Right ventricle myocardium inferior (tissue), 1 donor: ENCODE results near the gene TP53BP2. TPM values are rescaled to one million over a fixed set of nuclear protein-coding genes. Genes with fewer than 3 reads are reported as not detected.
"Not testable (repeated sequence)": the region's sequence is repeated elsewhere in the genome, so short reads cannot be mapped to it uniquely, and the experiment has no call there.

Experiments
- ATAC-seq: fragments of 200-7000 bp; cut with Tn5 transposase; one replicate; pipeline ENCODE4 v1.9.1; 2020; ENCODE audit warnings: mild to moderate bottlenecking, moderate library complexity
- DNase-seq: peaks from one replicate; pipeline ENCODE4 v3.0.0; 2021; ENCODE audit errors: missing footprints
- intact Hi-C: fragments of 100-400 bp; cut with DNase I; formaldehyde crosslinking; loops from one replicate; pipeline ENCODE4 v1.11.0; 2022
- total RNA-seq: library from RNA; stranded (reverse); fragmentation: NEBNext Ultra II Directional; extraction: Animal tissue kit (Norgen Biotek cat#: 25700); gene quantifications from one replicate; pipeline ENCODE4 v1.2.1, GENCODE V29; 2021
- donor health status: DM: no; HTN: yes; CAD: no; lungs with severe emphysema.

The TP53BP2 gene
- total RNA-seq, 1 donor from 2014 or later, result 18.7 TPM

GRCh38 chr1:223755992-223756775 lies 89.6 kb downstream of the TP53BP2 start:
- ATAC-seq (peak; percentile 38), DNase-seq (no peak)
- intact Hi-C loops, result no loop called here

- intact Hi-C loops, result no loop called here
- no peak for ATAC-seq
- no peak for DNase-seq
Measured at GRCh38 chr1:223755432-223755792, 90.3 kb downstream of the TP53BP2 start.

GRCh38 chr1:223754681-223755431 lies 90.9 kb downstream of the TP53BP2 start:
- ATAC-seq, result no peak
- intact Hi-C loops, result no loop called here
- no peak for DNase-seq

- ATAC-seq (no peak), DNase-seq (no peak)
- intact Hi-C loops, result no loop called here
Measured at GRCh38 chr1:223752721-223753515, 92.8 kb downstream of the TP53BP2 start.

GRCh38 chr1:223751696-223752095 lies 94.1 kb downstream of the TP53BP2 start:
- ATAC-seq (no peak), DNase-seq (no peak)
- intact Hi-C loops, result no loop called here

- DNase-seq (no peak), ATAC-seq (no peak)
- intact Hi-C loops, result no loop called here
Measured at GRCh38 chr1:223750730-223751570, 94.8 kb downstream of the TP53BP2 start.

- peak; percentile 90 for DNase-seq
- intact Hi-C loops, result loop anchor here (1.0 kb wide), 2 partner anchors 37 to 51 kb away; partner anchors contain the start of gene CAPN2
- ATAC-seq, result peak; percentile 84
Measured at GRCh38 chr1:223748773-223749733, 96.7 kb downstream of the TP53BP2 start.

GRCh38 chr1:223748405-223748772 lies 97.4 kb downstream of the TP53BP2 start:
- intact Hi-C loops, result loop anchor here (1.0 kb wide), 1 partner anchor 50 kb away; no protein-coding TSS in a partner anchor
- ATAC-seq, result peak; percentile 46
- no peak for DNase-seq

GRCh38 chr1:223747838-223748335 lies 97.9 kb downstream of the TP53BP2 start:
- DNase-seq (no peak), ATAC-seq (peak; percentile 37)
- intact Hi-C loops, result loop anchor here (1.0 kb wide), 1 partner anchor 50 kb away; no protein-coding TSS in a partner anchor

GRCh38 chr1:223745731-223746130 lies 100.0 kb downstream of the TP53BP2 start:
- no peak for ATAC-seq
- DNase-seq, result no peak
- intact Hi-C loops, result loop anchor here (2.0 kb wide), 1 partner anchor 15 kb away; no protein-coding TSS in a partner anchor

- intact Hi-C loops, result no loop called here
- no peak for ATAC-seq
- no peak for DNase-seq
Measured at GRCh38 chr1:223742856-223743517, 102.8 kb downstream of the TP53BP2 start.

- no peak for ATAC-seq
- intact Hi-C loops, result no loop called here
- no peak for DNase-seq
Measured at GRCh38 chr1:223741861-223742260, 103.9 kb downstream of the TP53BP2 start.

- DNase-seq, intact Hi-C loops, ATAC-seq: not testable (repeated sequence)
Measured at GRCh38 chr1:223740038-223740736, 105.6 kb downstream of the TP53BP2 start.

GRCh38 chr1:223739366-223740037 lies 106.2 kb downstream of the TP53BP2 start:
- DNase-seq (no peak), ATAC-seq (no peak)
- intact Hi-C loops, result no loop called here
